BJ (cell line): ENCODE data around the gene HLA-G. TPM values are rescaled to one million over a fixed set of nuclear protein-coding genes. Genes with fewer than 3 reads are reported as not detected.
"Not testable (repeated sequence)": the region's sequence is repeated elsewhere in the genome, so short reads cannot be mapped to it uniquely, and the experiment has no call there.

ENCODE experiments used
- CTCF ChIA-PET: fragments of 350-600 bp; formaldehyde crosslinking; extraction: SDS; loops from one replicate; lab custom pipeline; 2021; ENCODE audit warnings: antibody characterized with exemption, inconsistent platforms; lab: Yijun Ruan, JAX
- POLR2A ChIA-PET: fragments of 300-600 bp; sonication (Branson Sonifier 250); formaldehyde crosslinking; extraction: SDS; loops from one replicate; lab custom pipeline; 2021; ENCODE audit warnings: antibody characterized with exemption; lab: Charles Lee
- DNase-seq: peaks from one replicate; pipeline ENCODE4 v3.0.0-alpha.2; 2011; ENCODE audit warnings: low read depth
- H3K27me3 ChIP-seq: 2 replicates; pipeline ENCODE4 v1.6.0; 2011; ENCODE audit warnings: low read length; ENCODE audit not compliant: control insufficient read depth, insufficient read depth
- H3K36me3 ChIP-seq: 2 replicates; pipeline ENCODE4 v1.5.1; 2011; ENCODE audit warnings: low read length; ENCODE audit not compliant: control insufficient read depth, insufficient read depth
- H3K4me3 ChIP-seq: 2 replicates; pipeline ENCODE4 v1.5.1; 2011; ENCODE audit warnings: low read depth, mild to moderate bottlenecking, control low read depth, low read length
- CTCF ChIP-seq: IDR thresholded peaks from 2 replicates; pipeline ENCODE4 v1.5.1; 2011; ENCODE audit warnings: low read depth, mild to moderate bottlenecking, control low read depth, inconsistent platforms, low read length, moderate library complexity; ENCODE audit not compliant: insufficient read depth
- polyA minus RNA-seq: library from RNA; depleted of rRNA, polyadenylated mRNA; stranded (reverse); fragments of >200 nt; gene quantifications from 2 replicates; pipeline ENCODE4 v1.2.3, GENCODE V29; 2011; rRNA and poly(A)+ RNA removed
- polyA plus RNA-seq: library from polyadenylated mRNA; depleted of rRNA; stranded (reverse); fragments of >200 nt; gene quantifications from 2 replicates; pipeline ENCODE4 v1.2.3, GENCODE V29; 2011; rRNA removed

Gene HLA-G
- polyA plus RNA-seq = not detected in 2 replicates
- polyA minus RNA-seq = not detected in 2 replicates

- CTCF ChIA-PET = interaction anchor here (0.9 kb wide), 1 partner anchor 174 kb away, joined by 3 read pairs; no protein-coding TSS in a partner anchor
- POLR2A ChIA-PET = no interaction called here
Measured at GRCh38 chr6:29827579-29828470, at the start of gene HLA-G. Gene HLA-G, plus strand, starts transcription at chr6:29827825. Its CDS starts 20 bp downstream, at chr6:29827845.

GRCh38 chr6:29780019-29780698 lies 47.5 kb upstream of the HLA-G start:
- POLR2A ChIA-PET, DNase-seq, H3K4me3 ChIP-seq, H3K36me3 ChIP-seq, H3K27me3 ChIP-seq: not testable (repeated sequence)
- CTCF ChIA-PET = interaction anchor here (0.6 kb wide), 1 partner anchor 41 kb away, joined by 3 read pairs; no protein-coding TSS in a partner anchor

More at GRCh38 chr6:29827579-29828470, at the start of gene HLA-G:
- no peak for DNase-seq
- Histone ChIP-seq H3K27me3 (peaks cover 28% of the 10 kb centered on the region), H3K4me3 (no peak within 1 kb of the TSS), H3K36me3 (no peaks in the 10 kb centered on the region)
- TF ChIP-seq CTCF = no peak

- H3K4me3 ChIP-seq = no peak overlapping the region
- H3K36me3 ChIP-seq = no peaks in the 10 kb centered on the region
- no peak for DNase-seq
- ChIA-PET POLR2A (no interaction called here), CTCF (no interaction called here)
- no peak for TF ChIP-seq CTCF
- peaks cover 13% of the 10 kb centered on the region for H3K27me3 ChIP-seq
Measured at GRCh38 chr6:29789176-29789575, 38.4 kb upstream of the HLA-G start.

- POLR2A ChIA-PET = no interaction called here
- no peak for DNase-seq
- CTCF ChIA-PET = no interaction called here
- H3K36me3 ChIP-seq = no peaks in the 10 kb centered on the region
- TF ChIP-seq CTCF = no peak
- H3K4me3 ChIP-seq = no peak overlapping the region
- H3K27me3 ChIP-seq = peaks cover 13% of the 10 kb centered on the region
Measured at GRCh38 chr6:29790626-29791025, 37.0 kb upstream of the HLA-G start.

- H3K4me3 ChIP-seq = no peak overlapping the region
- no peaks in the 10 kb centered on the region for H3K36me3 ChIP-seq
- H3K27me3 ChIP-seq = peaks cover 13% of the 10 kb centered on the region
- ChIA-PET POLR2A (no interaction called here), CTCF (no interaction called here)
- no peak for DNase-seq
- TF ChIP-seq CTCF = no peak
Measured at GRCh38 chr6:29791162-29791561, 36.5 kb upstream of the HLA-G start.
